ENCODE results near the gene TTC29.
"Not testable (repeated sequence)": the region's sequence is repeated elsewhere in the genome, so short reads cannot be mapped to it uniquely, and the experiment has no call there.

The TTC29 gene

DNA sequence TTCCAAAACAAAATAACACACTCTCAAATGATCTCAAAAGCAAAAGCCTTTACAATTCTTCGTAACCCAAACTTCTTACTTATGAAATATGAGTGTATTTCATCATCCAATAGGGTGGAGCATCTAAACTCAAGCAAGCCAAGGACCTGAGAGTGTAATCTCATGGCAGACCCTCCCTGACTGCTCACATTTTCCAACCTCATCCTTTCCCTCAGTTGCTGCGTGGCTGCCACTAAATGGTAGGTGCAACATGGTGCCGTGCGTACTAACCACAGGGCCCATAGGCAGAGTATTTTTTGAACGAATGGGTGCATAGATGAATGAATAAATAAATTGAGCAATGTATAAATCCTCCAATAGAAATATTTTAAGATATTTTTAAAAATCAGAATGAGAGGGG is 45.4 kb downstream of the TTC29 start:
- intact Hi-C loops (cut with DNase I), result no loop called here
- DNase-seq, result no peak

DNA sequence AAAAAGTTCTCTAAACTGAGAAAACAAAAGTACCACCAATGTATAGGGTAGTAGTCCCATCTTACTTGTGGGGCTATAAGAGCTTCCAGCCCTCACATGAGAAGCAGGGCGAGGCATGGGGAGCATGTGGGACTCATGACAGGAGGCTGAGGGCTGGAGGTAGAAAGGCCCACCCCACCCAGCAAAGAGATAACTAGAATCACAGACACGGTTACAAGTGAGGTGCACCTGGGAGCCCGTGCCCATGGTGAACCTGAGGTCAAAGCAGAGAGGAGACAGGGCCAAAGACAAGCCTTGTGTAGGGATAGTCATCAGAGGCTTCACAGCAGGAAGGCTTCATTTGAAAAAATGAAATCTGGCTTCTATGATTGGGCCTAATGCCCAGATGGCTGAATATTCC is 55.4 kb downstream of the TTC29 start:
- intact Hi-C loops (cut with DNase I), result no loop called here
- no peak for DNase-seq

DNA sequence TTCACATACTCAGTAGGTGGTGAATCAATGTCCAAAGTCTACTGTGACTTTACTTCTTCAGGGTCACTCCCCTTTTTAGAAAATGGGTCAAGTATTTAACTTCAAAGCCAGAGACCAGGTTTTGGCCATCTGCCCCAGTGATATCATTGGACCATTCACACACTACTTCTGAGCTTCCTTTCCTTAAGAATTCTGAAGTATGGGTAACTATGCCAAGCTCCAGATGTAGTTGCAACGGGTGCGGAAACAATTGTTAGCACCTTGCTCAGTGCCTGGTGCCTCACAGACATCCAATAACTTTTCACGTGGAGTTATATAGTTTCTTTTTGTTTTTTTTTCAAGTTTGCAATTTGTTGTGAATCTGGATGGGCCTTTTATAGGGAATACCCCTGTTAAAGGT is 62.6 kb downstream of the TTC29 start:
- no peak for DNase-seq
- intact Hi-C loops (cut with DNase I), result no loop called here

DNA sequence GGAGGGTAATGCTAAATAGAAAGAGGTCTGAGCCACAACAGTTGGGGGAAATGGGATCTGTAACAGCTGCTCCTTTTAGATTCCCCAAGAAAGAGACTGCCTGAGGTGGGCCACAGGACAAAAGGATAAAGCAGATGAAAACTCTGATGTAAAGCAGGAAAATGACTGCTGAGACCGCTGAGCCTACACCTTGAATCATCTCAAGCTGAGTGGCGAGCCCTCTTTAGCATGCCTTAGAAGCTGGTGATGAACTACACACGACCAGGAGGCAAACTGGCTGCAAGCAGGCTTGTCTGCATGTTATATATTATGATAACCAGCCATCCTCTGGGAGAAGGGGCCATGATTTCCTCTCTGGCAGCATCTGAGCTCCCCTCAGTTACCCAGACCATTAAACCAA is 88.4 kb downstream of the TTC29 start:
- intact Hi-C loops (cut with DNase I), result no loop called here
- DNase-seq, result no peak

DNA sequence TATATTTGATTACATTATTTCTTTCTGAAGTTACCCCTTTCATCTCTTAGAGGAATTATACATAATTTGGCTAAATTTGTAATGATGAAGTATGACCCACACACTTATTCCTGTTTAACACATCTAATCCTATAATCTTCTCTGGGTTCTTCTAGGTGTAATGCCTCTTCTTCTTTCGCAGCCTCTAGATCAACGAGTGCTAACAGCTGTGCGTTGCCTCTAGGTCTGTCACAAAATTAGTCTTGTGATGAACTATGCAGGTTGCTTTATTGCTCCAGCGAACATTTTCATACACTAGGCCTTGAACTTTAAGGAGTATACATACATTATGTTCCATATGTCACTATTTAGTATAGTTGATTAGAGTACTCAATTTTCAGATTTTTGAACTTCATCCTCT is 89.9 kb downstream of the TTC29 start:
- intact Hi-C loops (cut with DNase I), result no loop called here

DNA sequence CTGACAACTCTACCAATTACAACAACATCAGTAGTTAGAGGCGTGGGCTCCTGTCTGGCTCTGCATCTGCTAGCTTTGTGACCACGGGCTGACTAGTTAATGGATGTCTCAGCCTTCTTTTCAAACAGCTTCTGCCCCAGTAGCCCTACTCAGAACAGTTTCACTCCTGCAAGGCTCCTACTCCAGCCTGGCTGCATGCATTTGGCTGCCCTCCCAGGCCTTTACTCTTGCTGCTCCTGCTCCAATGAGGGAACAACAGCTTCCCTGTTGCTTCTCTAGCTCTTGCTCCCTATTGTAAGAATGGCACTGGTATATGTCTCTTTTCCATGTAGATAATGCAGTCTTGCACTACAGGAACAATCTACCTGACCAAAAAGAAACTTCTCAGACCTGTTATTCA is 93.3 kb downstream of the TTC29 start:
- intact Hi-C loops (cut with DNase I), result no loop called here
- peak in 27 of 42 donors; percentile 2 to 60 (median 19) for DNase-seq

More for the DNA sequence above, 89.9 kb downstream of the TTC29 start:
- DNase-seq, result no peak

DNA sequence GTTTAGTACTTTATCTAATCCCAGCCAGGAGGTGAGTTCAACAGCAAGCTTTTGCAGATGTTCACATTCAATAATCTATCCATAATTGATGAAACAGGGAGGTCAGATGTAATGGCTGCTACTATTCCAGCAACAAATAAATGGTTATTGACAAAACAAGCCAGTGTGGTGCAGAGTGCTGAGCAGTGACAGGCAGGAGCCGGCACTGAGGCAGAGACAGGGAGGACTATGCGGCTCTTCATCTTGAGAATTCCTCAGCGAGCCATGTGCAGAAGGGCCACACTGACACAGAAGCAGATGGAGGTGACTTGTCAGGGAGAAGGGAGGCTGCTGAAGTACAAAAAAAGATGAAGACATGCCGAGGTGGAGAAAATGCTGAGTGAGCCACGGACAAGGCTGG is 98.3 kb downstream of the TTC29 start:
- intact Hi-C loops (cut with DNase I), result no loop called here
- no peak for DNase-seq

DNA sequence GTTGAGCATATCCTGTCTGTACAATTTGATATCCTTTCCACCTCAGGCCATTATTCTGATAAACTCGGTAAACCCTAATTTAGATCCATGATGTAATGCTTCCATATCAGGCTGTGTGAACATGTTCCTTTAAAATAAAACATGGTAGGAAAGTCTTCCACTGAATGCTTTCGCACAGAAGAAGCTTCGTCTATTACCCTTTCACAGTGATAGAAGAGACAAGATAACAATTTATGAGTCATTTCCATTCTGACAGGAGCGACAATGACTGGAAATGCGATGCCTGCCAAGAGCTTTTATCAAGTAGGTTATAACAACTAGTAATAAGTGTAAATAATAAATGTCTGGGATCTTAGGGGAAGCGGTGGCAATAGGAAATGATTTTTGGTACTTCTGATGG is 98.8 kb downstream of the TTC29 start:
- no peak for DNase-seq
- intact Hi-C loops (cut with DNase I), result no loop called here

DNA sequence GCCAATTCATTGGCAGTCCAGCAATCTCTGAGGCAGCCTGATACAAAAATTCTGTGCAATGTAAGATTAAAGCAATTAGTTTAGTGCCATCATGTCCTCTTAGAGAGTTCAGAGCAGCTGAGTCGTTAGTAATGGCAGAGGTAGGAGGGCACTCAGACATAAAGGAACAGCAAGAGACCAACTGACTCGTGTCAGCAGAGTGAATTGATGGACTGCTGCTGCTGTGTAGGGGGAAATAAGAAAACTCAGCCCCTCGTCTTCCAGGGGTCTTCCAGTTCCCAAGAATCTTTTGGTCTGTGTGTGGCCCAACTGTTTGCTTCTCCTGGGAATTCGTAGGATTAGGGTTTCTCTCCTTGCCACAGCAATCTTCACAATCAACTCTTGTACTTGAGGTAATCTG is 100.9 kb downstream of the TTC29 start:
- intact Hi-C loops (cut with DNase I), result no loop called here
- DNase-seq, result no peak

DNA sequence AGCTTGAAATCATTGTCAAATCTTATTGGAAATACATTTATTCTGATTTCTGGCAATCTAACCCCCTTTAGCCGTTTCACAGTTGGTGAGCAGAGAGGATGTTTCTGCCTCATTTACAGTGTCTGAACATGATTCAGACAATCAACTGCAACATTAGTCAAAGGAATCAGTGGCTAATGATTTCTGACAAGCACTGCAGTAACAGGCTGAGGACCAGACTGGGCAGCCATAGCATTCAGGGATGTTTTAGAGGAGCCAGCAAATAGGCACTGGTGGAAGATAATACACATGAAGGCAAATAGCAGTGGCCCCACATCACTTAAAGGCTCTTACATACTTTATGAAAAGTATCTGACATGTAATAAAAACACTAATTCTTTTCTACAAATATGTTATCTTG is 102.8 kb downstream of the TTC29 start:
- intact Hi-C loops (cut with DNase I), result no loop called here
- no peak for DNase-seq

DNA sequence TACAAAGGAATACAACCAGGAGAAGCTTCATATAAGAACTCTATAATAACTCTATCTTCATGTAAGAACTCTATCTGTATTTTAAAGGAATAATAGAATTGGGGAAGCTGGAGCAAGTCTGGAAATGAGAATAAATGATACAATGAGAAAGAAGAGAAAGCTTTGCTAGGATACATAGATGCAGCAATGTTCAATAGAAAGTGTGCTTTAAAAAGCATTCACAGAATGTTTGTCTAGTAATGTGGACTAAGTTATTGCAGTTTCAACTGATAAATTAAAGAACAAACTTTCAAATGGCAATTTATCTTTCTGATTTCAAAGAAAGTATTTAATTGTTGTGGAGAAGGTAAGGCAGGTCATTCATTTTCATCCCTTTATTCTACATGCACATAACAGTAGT is 104.9 kb downstream of the TTC29 start:
- DNase-seq, result no peak
- intact Hi-C loops (cut with DNase I), result no loop called here

DNA sequence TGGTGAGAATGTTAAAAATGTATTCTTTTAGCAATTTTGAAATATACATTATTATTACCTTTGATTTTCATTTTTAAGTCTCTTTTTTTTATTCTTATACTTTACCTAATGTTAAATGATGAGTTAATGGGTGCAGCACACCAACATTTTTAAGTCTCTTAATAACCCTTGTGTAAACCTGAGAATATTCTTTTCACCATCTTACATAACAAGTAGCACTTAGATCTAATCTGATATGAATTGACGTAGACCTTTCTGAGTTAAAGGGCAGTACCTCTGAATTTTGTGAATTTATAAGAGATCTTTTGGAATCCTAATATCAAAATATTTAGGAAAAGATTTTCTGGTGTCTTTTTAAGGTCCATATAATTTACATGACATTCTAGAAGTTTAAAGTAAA is 110.6 kb downstream of the TTC29 start:
- DNase-seq, result no peak
- intact Hi-C loops (cut with DNase I), result no loop called here

DNA sequence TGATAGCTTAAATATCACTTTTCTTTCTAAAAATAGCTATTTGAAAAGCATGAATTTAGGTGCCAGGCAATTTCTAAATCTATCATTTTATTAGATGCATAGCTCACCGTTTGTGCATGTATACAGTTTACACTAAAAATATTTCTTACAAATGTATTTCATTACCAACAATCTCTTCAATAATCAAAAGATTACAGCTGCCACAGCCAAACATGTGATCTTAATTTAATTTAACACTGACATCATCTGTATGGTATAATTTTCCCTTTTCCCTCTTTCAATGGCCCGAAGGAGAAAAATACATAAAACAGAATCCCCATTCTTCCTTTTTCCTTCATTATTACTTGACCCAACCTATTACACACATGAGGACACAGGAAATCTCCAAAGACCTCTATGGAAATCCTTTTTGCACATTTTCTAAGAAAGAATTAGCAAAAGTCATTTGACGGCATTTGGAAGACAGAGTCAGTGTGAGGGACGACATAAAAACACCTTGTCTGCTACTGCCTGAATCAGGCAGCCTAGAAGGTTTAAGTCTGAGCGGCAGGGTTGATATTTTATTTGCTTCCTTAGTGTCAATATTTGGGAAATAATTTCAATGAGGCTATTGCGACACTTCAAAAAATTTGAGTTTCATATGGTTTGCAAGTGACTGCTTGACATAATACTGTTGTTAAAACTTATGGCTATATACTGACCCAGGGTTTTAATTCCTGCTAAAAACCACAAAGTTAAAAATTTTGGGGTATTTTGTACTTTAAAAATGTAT is 111.2 kb downstream of the TTC29 start:
- no peak for DNase-seq
- intact Hi-C loops (cut with DNase I), result no loop called here

DNA sequence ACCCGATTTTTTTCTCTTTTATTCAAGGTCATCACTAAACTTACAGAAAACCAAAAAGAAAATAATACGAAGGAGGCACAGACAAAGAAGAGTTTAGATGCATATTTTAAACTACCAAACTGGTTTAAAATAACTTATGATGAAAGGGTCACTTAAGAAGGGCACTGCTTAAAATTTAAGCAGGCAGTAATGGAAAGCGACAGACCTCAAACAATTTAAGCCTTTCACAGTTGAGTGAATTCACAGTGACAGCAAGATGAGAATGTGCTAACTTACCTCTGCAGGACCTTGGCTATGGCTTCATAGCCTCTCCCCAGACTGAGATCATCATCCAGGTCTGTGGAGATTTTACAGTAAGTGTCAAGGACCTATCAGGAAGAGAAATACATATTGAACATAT is 112.1 kb downstream of the TTC29 start:
- intact Hi-C loops (cut with DNase I), result no loop called here
- no peak for DNase-seq

DNA sequence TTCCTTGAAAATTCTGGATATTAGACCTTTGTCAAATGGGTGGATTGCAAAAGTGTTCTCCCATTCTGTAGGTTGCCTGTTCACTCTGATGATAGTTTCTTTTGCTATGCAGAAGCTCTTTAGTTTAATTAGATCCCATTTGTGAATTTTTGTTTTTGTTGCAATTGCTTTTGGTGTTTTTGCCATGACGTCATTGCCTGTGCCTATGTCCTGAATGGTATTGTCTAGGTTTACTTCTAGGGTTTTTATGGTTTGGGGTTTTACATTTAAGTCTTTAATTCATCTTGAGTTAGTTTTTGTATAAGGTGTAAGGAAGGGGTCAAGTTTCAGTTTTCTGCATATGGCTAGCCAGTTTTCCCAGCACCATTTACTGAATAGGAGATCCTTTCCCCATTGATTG is 122.7 kb downstream of the TTC29 start:
- DNase-seq; intact Hi-C loops (cut with DNase I): not testable (repeated sequence)

DNA sequence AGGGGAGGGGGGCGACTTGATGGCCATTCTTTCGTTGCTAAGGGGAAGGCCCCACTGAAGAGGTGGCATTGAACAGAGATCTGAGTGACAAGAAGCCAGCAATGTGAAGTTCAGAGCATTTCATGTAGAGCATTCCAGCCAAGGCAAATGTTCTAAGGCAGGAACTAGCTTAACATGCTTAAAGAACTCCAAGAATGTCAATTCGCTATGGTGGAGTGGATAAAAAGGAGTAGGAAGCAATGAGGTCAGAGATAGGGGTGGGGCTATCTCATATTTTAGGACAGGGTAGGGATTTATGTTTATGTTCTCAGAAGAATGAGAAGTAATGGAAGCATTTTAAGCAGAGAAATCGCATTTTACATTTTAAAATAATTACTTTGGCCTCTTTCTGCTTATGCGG is 130.9 kb downstream of the TTC29 start:
- intact Hi-C loops (cut with DNase I), result no loop called here
- no peak for DNase-seq

DNA sequence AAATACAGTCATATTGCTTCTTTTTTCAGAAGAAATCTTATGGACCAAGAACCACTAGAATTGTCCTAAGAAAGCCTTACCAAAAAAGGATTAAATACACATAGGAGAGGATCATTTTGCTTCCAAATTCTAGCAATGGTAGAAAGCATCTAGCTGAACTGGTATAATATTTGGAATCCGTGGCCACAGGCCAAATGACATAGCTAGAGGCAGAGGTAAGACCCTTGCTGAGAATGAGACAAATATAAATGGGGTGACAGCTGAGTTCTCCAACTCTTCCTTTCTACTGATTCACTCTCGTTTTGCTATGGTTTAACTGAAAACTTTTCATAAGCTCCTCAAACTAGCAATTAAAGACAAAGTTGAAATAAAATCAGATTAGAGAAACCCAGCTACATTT is 150.0 kb downstream of the TTC29 start:
- intact Hi-C loops (cut with DNase I), result no loop called here
- DNase-seq, result no peak

DNA sequence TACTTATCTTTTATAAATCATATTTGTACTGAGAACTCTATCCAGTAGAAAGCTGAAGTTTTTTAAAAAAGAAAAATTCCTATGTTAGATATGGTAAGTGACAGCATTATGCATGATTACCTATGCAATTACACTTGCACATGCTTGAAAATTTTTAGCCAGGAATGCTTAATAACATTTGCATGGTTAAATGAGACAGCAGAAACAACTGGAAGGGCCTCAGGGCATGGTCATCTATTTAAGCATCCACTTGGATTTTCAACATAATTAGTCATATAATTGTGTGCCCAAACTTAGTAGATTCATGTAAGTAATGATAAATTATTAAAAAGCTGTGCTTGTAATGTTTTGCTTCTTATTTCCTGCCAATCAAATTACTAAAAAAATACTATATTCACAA is 151.9 kb downstream of the TTC29 start:
- DNase-seq, result no peak
- intact Hi-C loops (cut with DNase I), result no loop called here

DNA sequence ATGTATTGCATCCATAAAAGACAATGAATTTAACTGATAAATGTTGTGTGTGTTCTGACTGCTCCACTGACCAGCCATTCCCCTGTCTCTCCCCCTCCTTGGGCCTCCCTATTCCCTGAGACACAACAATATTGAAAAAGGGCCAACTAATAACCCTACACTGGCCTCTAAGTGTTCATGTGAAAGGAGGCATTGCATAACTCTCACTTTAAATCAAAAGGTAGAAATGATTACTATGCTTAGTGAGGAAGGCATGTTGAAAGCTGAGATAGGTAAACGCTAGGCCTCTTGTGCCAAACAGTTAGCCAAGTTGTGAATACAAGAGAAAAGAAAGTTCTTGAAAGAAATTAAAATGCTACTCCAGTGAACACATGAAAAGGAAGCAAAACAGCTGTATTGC is 154.2 kb downstream of the TTC29 start:
- no peak for DNase-seq
- intact Hi-C loops (cut with DNase I), result no loop called here

DNA sequence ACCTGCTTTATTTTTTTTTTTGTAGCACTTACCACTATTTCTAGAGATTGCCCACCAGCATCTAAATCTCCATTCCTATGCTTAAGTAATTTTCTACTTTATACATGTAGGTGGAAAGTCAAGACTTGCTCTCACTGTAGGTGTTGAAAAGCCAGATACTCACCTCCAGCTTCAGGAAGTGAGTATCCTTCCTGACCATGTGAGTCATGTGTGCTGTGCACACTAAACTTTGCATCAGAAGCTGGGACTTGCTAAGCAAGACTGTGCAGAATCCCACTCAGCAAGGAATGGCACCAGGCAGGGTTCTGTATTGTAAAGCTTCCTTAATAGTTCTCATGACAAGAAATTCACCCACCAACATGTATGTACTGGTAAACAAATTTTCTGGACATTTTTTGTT is 155.1 kb downstream of the TTC29 start:
- no peak for DNase-seq
- intact Hi-C loops (cut with DNase I), result no loop called here

DNA sequence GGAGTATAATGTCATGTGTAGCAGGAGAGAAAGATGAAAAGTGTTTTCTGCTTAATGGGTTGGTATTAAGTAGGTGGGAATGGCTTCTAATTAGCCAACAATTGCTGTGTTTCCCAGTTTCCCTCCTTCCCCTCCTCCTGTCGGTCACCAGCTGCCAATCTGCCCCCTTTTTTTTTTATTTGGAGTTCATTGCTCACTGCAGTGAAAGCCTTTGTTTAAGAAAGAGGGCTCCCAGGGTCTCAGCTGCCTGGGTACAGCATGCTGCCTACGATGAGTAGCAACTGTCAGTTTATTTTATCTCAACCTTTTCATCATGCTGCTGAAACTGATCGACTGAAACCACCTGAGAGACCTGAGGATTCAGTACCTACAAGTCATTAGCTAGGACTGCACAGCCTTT is 157.9 kb downstream of the TTC29 start:
- intact Hi-C loops (cut with DNase I), result no loop called here
- no peak for DNase-seq

DNA sequence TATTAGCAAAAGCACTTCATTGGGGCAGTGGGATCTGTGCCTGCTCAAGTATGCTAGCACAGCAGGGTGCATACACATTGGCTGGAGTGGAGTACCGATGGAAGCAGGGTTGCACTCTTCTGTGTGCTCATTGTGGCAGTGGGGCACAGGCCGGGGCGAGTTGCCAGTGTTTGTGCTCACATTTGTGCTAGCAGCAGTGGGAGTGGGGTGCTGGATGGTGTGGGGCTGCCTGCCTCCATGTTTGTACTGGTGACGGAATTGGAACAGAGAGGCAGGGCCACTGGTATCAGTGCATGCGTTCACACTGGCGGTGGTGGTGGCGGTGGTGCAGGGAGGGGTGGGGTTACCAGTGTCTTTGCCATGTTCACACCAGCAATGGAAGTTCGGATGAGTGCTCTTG is 169.0 kb downstream of the TTC29 start:
- DNase-seq, result peak in 2 of 42 donors; percentile 7 to 11
- intact Hi-C loops (cut with DNase I), result no loop called here
